RWPE2 (cell line): ENCODE results near the gene ZFP1.

Experiments used
- ATAC-seq: fragments of 200-7000 bp; cut with Tn5 transposase; 3 replicates; pipeline ENCODE4 v1.9.1; 2021; ENCODE audit warnings: low read depth
- DNase-seq: peaks from one replicate; pipeline ENCODE4 v3.0.0-alpha.2; 2020; ENCODE audit warnings: low spot score
- H3K27ac ChIP-seq: fragments of 450-650 bp; 2 replicates; pipeline ENCODE4 v1.5.1; 2017; ENCODE audit warnings: mild to moderate bottlenecking; ENCODE audit not compliant: poor library complexity, severe bottlenecking
- H3K27me3 ChIP-seq: fragments of 250-450 bp; sonication (Bioruptor Pico); 2 replicates; pipeline ENCODE4 v1.5.1; 2021; ENCODE audit warnings: mild to moderate bottlenecking, moderate library complexity; ENCODE audit not compliant: insufficient read depth, poor library complexity, severe bottlenecking
- H3K36me3 ChIP-seq: fragments of 250-450 bp; sonication (Bioruptor Pico); 2 replicates; pipeline ENCODE4 v1.5.1; 2020; ENCODE audit warnings: low read depth, mild to moderate bottlenecking, moderate library complexity
- H3K4me1 ChIP-seq: fragments of 250-450 bp; sonication (Bioruptor Pico); 2 replicates; pipeline ENCODE4 v1.5.1; 2021; ENCODE audit warnings: mild to moderate bottlenecking, moderate library complexity; ENCODE audit not compliant: insufficient read depth, poor library complexity, severe bottlenecking
- H3K4me3 ChIP-seq: fragments of 250-450 bp; sonication (Bioruptor Pico); 2 replicates; pipeline ENCODE4 v1.5.1; 2021; ENCODE audit warnings: mild to moderate bottlenecking, moderate library complexity; ENCODE audit not compliant: severe bottlenecking
- H3K9me3 ChIP-seq: fragments of 250-450 bp; sonication (Bioruptor Pico); 2 replicates; pipeline ENCODE4 v1.5.1; 2021; ENCODE audit warnings: mild to moderate bottlenecking, moderate library complexity; ENCODE audit not compliant: severe bottlenecking
- TF ChIP-seq, protein P1 (sequence below): fragments of 450-650 bp; IDR thresholded peaks from one replicate; pipeline ENCODE4 v1.5.1; 2017; ENCODE audit warnings: mild to moderate bottlenecking, moderate library complexity; ENCODE audit not compliant: poor library complexity, severe bottlenecking

The ZFP1 gene

DNA sequence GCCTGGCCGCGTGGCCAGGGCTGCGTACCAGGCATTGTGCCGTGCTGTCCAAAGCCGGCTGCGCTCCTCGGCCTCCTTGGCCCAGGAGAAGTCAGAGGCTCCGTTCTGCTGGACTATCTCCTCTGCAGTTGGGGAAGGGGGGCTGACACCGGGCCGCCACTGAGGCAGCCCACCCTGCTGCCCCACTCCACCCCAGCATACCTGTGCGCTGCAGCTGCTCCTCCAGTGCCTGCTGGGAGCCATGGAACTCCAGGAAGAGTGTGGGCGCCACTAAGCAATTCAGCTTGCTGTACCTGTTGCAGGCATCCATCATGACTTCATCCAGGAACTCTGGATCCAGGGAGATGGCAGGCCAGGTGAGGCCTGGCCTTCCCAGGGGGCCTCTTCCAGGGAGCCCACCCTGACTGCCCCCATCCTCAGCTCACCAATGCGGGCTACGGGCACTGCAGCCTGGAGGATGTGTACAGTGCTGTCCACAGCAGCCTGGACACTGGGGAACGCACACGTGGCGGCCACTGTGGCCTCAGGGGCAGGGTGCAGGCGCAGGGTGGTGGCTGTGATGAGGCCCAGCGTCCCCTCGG lies 34.7 kb upstream of the ZFP1 start:
- H3K9me3 ChIP-seq = no peaks in the 10 kb centered on the region
- H3K4me3 ChIP-seq = no peak overlapping the region
- no peak overlapping the region for H3K27ac ChIP-seq
- peaks cover 23% of the 10 kb centered on the region for H3K4me1 ChIP-seq
- H3K36me3 ChIP-seq = no peaks in the 10 kb centered on the region
- ATAC-seq (no peak), DNase-seq (no peak)
- H3K27me3 ChIP-seq = no peaks in the 10 kb centered on the region
- TF ChIP-seq, protein P1, sequence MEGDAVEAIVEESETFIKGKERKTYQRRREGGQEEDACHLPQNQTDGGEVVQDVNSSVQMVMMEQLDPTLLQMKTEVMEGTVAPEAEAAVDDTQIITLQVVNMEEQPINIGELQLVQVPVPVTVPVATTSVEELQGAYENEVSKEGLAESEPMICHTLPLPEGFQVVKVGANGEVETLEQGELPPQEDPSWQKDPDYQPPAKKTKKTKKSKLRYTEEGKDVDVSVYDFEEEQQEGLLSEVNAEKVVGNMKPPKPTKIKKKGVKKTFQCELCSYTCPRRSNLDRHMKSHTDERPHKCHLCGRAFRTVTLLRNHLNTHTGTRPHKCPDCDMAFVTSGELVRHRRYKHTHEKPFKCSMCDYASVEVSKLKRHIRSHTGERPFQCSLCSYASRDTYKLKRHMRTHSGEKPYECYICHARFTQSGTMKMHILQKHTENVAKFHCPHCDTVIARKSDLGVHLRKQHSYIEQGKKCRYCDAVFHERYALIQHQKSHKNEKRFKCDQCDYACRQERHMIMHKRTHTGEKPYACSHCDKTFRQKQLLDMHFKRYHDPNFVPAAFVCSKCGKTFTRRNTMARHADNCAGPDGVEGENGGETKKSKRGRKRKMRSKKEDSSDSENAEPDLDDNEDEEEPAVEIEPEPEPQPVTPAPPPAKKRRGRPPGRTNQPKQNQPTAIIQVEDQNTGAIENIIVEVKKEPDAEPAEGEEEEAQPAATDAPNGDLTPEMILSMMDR = no peak

DNA sequence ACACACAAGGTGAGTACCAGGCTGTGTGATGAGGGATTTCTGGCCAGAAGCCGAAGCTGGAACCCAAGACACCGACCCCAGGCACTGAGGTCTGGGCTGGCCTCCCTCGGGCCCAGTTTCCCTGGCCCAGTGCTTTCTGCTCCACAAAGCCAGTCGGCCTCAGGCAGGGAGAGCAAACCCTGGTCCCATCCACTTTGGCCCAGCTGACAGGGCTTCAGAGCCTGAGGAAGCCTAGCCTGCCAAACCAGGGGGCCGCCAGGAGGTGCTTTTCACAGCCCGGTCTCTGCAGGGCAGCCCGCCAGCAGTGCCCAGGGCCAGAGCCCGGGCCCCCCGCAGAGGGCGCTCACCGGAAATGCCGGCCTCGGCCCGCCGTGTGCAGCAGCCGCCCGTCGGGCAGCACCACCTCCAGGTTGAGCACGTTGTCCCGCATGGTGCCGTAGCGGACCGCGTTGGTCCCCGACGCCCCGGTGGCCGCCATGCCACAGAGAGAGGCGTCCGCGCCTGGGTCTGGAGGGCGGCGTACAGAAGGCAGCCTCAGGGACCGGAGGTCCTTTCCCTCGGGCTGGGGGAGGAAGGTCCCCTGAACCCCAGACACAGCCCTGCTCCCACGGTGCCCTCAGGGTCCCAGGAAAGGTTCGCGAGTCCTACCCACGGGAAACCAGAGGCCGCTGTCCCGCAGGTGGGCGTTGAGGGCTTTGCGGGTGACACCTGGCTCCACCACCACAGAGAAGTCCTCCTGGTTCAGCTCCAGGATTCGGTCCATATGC lies 34.0 kb upstream of the ZFP1 start:
- H3K4me1 ChIP-seq = peaks cover 18% of the 10 kb centered on the region
- H3K27ac ChIP-seq = no peak overlapping the region
- H3K4me3 ChIP-seq = no peak overlapping the region
- no peaks in the 10 kb centered on the region for H3K9me3 ChIP-seq
- DNase-seq (no peak), ATAC-seq (no peak)
- no peaks in the 10 kb centered on the region for H3K36me3 ChIP-seq
- TF ChIP-seq, protein P1 = no peak
- no peaks in the 10 kb centered on the region for H3K27me3 ChIP-seq

DNA sequence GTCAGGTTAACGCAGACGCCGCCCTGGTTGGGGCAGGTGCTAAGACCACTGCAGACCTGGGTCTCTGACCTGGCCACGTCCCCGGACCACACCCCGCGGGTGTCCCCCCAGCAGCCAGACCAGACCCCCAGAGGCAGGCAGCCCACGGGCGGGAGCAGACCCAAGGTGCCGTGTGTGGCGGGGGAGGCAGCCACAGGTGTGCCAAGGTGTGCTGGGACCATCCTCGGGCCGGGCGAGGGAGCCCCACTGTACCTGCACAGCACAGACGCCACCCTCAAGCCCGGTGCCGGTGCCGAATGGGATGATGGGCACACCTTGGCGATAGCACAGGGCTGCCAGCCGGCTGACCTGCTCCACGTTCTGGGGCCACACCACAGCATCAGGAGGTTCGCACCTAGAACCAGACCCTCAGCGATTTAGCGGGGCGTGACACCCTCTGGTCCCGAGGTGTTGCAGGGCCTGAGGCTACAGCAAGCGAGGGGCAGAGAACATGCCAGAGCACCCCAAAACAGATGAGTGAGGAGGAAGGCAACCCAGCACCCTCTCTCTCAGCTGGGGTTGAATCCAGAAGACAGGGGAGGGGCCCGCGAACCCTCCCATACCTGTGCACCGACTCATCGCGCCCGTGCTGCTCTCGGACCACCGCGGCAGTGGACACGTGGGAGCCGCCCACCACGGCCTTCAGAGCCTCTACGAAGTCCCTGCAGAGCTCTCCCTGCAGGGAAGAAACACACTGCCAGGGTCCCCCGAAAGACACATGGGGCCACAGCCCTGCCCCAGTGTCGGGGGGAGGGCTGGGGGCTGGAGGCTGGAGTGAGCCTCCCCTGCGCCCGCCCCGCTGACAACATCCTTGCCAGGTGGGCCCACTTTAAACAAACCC lies 33.1 kb upstream of the ZFP1 start:
- TF ChIP-seq, protein P1 = no peak
- Histone ChIP-seq H3K36me3 (no peaks in the 10 kb centered on the region), H3K4me1 (peaks cover 10% of the 10 kb centered on the region), H3K27ac (no peak overlapping the region), H3K4me3 (no peak overlapping the region), H3K9me3 (no peaks in the 10 kb centered on the region), H3K27me3 (no peaks in the 10 kb centered on the region)
- DNase-seq = no peak
- ATAC-seq = no peak

DNA sequence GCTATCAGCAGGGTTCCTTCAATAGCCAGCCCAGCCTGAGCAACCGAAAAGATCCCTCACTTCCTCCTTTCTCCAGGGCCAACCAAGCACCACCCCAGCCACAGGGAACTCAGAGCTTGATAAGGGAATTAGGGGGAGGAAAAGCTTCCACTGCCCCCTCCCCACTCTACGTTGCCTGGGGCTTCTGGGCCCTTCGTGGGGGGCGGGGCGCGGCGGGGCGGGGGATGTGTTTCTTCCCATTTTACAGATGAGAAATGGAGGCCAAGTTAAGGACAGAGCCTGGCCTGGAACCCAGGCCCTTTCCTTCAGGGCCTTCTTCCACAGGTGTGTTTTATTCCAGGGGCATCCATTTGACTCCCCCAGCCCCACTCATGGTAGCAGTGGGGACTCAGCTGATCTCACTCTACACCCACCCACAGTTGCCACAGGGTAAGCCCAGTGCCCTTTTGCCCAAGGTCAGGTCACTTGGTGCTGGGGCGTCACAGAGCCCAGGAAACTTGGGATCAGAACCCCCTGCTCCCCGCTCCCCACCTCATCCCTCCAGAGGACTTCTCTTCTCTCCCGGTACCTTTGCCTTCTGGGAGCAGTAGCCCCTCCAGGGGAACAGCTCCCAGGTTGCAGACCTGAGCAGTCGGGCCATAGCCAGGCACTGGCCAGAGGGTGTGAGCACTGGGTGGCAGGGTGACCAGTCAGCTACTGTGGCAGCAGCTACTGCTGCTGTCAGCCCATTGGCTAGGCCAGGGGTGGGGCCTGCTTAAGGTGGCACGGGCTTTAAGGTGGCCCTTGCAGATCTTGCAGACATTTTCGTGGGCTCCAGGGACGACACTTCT lies 32.0 kb upstream of the ZFP1 start, which contains the start of gene LDHD:
LDHD (minus strand) TSS at position 700 of the 830 bp plus-strand sequence; CDS start at position 640, 60 bp downstream.
- ATAC-seq = peak; percentile 92
- TF ChIP-seq, protein P1 = no peak
- Histone ChIP-seq H3K9me3 (no peaks in the 10 kb centered on the region), H3K27me3 (no peaks in the 10 kb centered on the region), H3K4me3 (peak within 1 kb of the TSS; percentile 28), H3K4me1 (no peaks in the 10 kb centered on the region), H3K27ac (no peak within 1 kb of the TSS), H3K36me3 (no peaks in the 10 kb centered on the region)
- no peak for DNase-seq
